SU-DHL-6 (cell line): ENCODE measurements around the gene ARHGAP5.

Experiments used
- CTCF ChIP-seq: fragments of 200-600 bp; sonication (generic); IDR thresholded peaks from one replicate; pipeline ENCODE4 v1.5.1; 2017; ENCODE audit warnings: antibody characterized with exemption, mild to moderate bottlenecking, low read length, moderate library complexity; ENCODE audit not compliant: insufficient read depth, poor library complexity, severe bottlenecking
- EZH2phosphoT487 ChIP-seq: fragments of 200-600 bp; sonication (generic), shearing (Covaris generic); conservative IDR thresholded peaks from 2 replicates; pipeline ENCODE4 v1.6.1; 2018; ENCODE audit warnings: mild to moderate bottlenecking, antibody characterized with exemption, low read length, moderate library complexity, mixed read lengths

- TF ChIP-seq EZH2phosphoT487 (no peak), CTCF (no peak)
Measured at GRCh38 chr14:32068708-32069107, 8.4 kb upstream of the ARHGAP5 start.
